GM23338 (cell line): ENCODE measurements around the gene LPP. TPM values are rescaled to one million over a fixed set of nuclear protein-coding genes. Genes with fewer than 3 reads are reported as not detected.

Experiments
- ATAC-seq: fragments of 200-7000 bp; cut with Tn5 transposase; 3 replicates; pipeline ENCODE4 v1.9.1; 2020
- DNase-seq: peaks from one replicate; pipeline ENCODE4 v3.0.0-alpha.2; 2015; ENCODE audit warnings: low spot score
- H2AFZ ChIP-seq: fragments of 200-600 bp; sonication (generic); 2 replicates; pipeline ENCODE4 v1.8.0; 2016; ENCODE audit warnings: antibody characterized with exemption, mild to moderate bottlenecking, moderate library complexity
- H3F3A ChIP-seq: fragments of 200-600 bp; sonication (generic); replicated peaks from 2 replicates; pipeline ENCODE4 v1.8.0; 2017; ENCODE audit warnings: antibody characterized with exemption, mixed run types, low read depth
- H3K27ac ChIP-seq: fragments of 200-600 bp; sonication (generic); 2 replicates; pipeline ENCODE4 v1.6.1; 2016; ENCODE audit warnings: low read depth
- H3K27me3 ChIP-seq: fragments of 200-600 bp; sonication (generic); 2 replicates; pipeline ENCODE4 v1.8.0; 2016; ENCODE audit warnings: mild to moderate bottlenecking, mixed run types, moderate library complexity; ENCODE audit not compliant: insufficient read depth
- H3K36me3 ChIP-seq: fragments of 200-600 bp; sonication (generic); 2 replicates; pipeline ENCODE4 v1.8.0; 2016; ENCODE audit warnings: mild to moderate bottlenecking; ENCODE audit not compliant: insufficient read depth
- H3K4me1 ChIP-seq: fragments of 200-600 bp; sonication (generic); 2 replicates; pipeline ENCODE4 v1.8.0; 2016; ENCODE audit warnings: mild to moderate bottlenecking, moderate library complexity; ENCODE audit not compliant: insufficient read depth
- H3K4me2 ChIP-seq: fragments of 200-600 bp; sonication (generic); 2 replicates; pipeline ENCODE4 v1.7.1; 2017; ENCODE audit warnings: mixed run types
- H3K4me3 ChIP-seq: fragments of 200-600 bp; sonication (generic); 2 replicates; pipeline ENCODE4 v1.6.1; 2016; ENCODE audit warnings: mixed run types
- H3K79me2 ChIP-seq: fragments of 200-600 bp; sonication (generic); replicated peaks from 2 replicates; pipeline ENCODE4 v1.8.0; 2017; ENCODE audit warnings: mild to moderate bottlenecking; ENCODE audit not compliant: insufficient read depth
- H3K9me2 ChIP-seq: fragments of 200-600 bp; sonication (generic); 2 replicates; pipeline ENCODE4 v1.8.0; 2017; ENCODE audit not compliant: insufficient read depth
- H4K20me1 ChIP-seq: fragments of 200-600 bp; sonication (generic); replicated peaks from 2 replicates; pipeline ENCODE4 v1.8.0; 2017; ENCODE audit warnings: mild to moderate bottlenecking; ENCODE audit not compliant: insufficient read depth
- H3K27ac Mint-ChIP-seq: 2 replicates; pipeline ENCODE4 v1.8.0; 2020; ENCODE audit warnings: inconsistent platforms, mild to moderate bottlenecking, moderate library complexity, mixed read lengths
- H3K27me3 Mint-ChIP-seq: 3 replicates; pipeline ENCODE4 v1.8.0; 2022; ENCODE audit warnings: low read depth, mild to moderate bottlenecking, moderate library complexity, mixed read lengths, inconsistent platforms; ENCODE audit not compliant: insufficient read depth, poor library complexity
- H3K36me3 Mint-ChIP-seq: 3 replicates; pipeline ENCODE4 v1.8.0; 2021; ENCODE audit warnings: low read depth, mild to moderate bottlenecking, inconsistent platforms, moderate library complexity, mixed read lengths
- H3K4me1 Mint-ChIP-seq: 3 replicates; pipeline ENCODE4 v1.8.0; 2020; ENCODE audit warnings: mild to moderate bottlenecking, inconsistent platforms, mixed read lengths
- H3K4me3 Mint-ChIP-seq: 3 replicates; pipeline ENCODE4 v1.8.0; 2021; ENCODE audit warnings: moderate library complexity, mild to moderate bottlenecking, inconsistent platforms, mixed read lengths
- H3K9me3 Mint-ChIP-seq: 3 replicates; pipeline ENCODE4 v1.8.0; 2020; ENCODE audit warnings: moderate library complexity, mild to moderate bottlenecking, inconsistent platforms, mixed read lengths
- CREB1 ChIP-seq: fragments of 250-450 bp; sonication (Bioruptor Pico); IDR thresholded peaks from 2 replicates; pipeline ENCODE4 v1.5.0; 2020; ENCODE audit warnings: low read depth, mild to moderate bottlenecking, moderate library complexity
- CTCF ChIP-seq, 2 experiments: fragments of 200-600 bp in 1 of 2; sonication (generic) in 1 of 2; conservative IDR thresholded peaks; 2 replicates each; pipeline versions ENCODE4 v1.5.1 to v1.6.1; 2016 to 2017; ENCODE audit warnings: antibody characterized with exemption in 2 of 2, low read depth in 2 of 2, mild to moderate bottlenecking in 2 of 2, moderate library complexity in 1 of 2
- EZH2 ChIP-seq: fragments of 200-600 bp; sonication (generic); IDR thresholded peaks from one replicate; pipeline ENCODE4 v1.8.0; 2017; ENCODE audit warnings: antibody characterized with exemption, mild to moderate bottlenecking, low read depth; ENCODE audit not compliant: unreplicated experiment
- EZH2phosphoT487 ChIP-seq: fragments of 200-600 bp; sonication (generic); IDR thresholded peaks from one replicate; pipeline ENCODE4 v1.8.1; 2018; ENCODE audit warnings: antibody characterized with exemption; ENCODE audit not compliant: unreplicated experiment
- NANOG ChIP-seq: IDR thresholded peaks from 2 replicates; pipeline ENCODE4 v1.6.1; 2016; ENCODE audit warnings: antibody characterized with exemption, borderline replicate concordance
- REST ChIP-seq: IDR thresholded peaks from one replicate; pipeline ENCODE4 v1.6.1; 2018; ENCODE audit warnings: antibody characterized with exemption; ENCODE audit not compliant: unreplicated experiment
- STAT1 ChIP-seq: IDR thresholded peaks from one replicate; pipeline ENCODE4 v1.6.1; 2016; ENCODE audit warnings: antibody characterized with exemption; ENCODE audit not compliant: unreplicated experiment
- ZNF331 ChIP-seq: fragments of 250-450 bp; sonication (Bioruptor Pico); IDR thresholded peaks from 2 replicates; pipeline ENCODE4 v1.5.0; 2020; ENCODE audit warnings: low read depth, mild to moderate bottlenecking, moderate library complexity
- polyA plus RNA-seq: library from polyadenylated mRNA; unstranded; fragments of >200 nt; fragmentation: Nextera tagmentation; extraction: Ambion mirVana; gene quantifications from 2 replicates; pipeline ENCODE4 v1.2.1, GENCODE V29; 2016
- total RNA-seq: library from RNA; depleted of rRNA; stranded (reverse); fragments of >200 nt; shearing (Covaris generic); gene quantifications from 2 replicates; pipeline ENCODE4 v1.2.3, GENCODE V29; 2014

The LPP gene
- total and polyA plus RNA-seq, 2 experiments from 2014 or later: 23.0 to 35.2 TPM

- ATAC-seq (no peak), DNase-seq (no peak)
- no peaks in the 10 kb centered on the region for H3K36me3 ChIP-seq
- H3K4me1 ChIP-seq: no peaks in the 10 kb centered on the region
- no peaks in the 10 kb centered on the region for H3K36me3 Mint-ChIP-seq
- no peak for TF ChIP-seq NANOG
- H3K79me2 ChIP-seq: no peaks in the 10 kb centered on the region
- no peak overlapping the region for H3K4me2 ChIP-seq
- H2AFZ ChIP-seq: no peak overlapping the region
- H3K27ac ChIP-seq: no peak overlapping the region
- H3K27me3 Mint-ChIP-seq: peaks cover 3% of the 10 kb centered on the region
- H3K27me3 ChIP-seq: no peaks in the 10 kb centered on the region
- no peak overlapping the region for H3K27ac Mint-ChIP-seq
- no peaks in the 10 kb centered on the region for H3F3A ChIP-seq
- no peak overlapping the region for H3K4me3 Mint-ChIP-seq
- no peaks in the 10 kb centered on the region for H3K9me2 ChIP-seq
- no peak overlapping the region for H3K4me3 ChIP-seq
- no peaks in the 10 kb centered on the region for H3K9me3 Mint-ChIP-seq
- H4K20me1 ChIP-seq: no peaks in the 10 kb centered on the region
- H3K4me1 Mint-ChIP-seq: peaks cover 9% of the 10 kb centered on the region
Measured at GRCh38 chr3:188686324-188686723, 532.4 kb downstream of the LPP start.

- Histone ChIP-seq H3K27me3 (no peaks in the 10 kb centered on the region), H3K27ac (no peak overlapping the region), H2AFZ (no peak overlapping the region), H3K4me1 (no peaks in the 10 kb centered on the region), H3K4me2 (no peak overlapping the region), H3K36me3 (no peaks in the 10 kb centered on the region), H3F3A (no peaks in the 10 kb centered on the region), H4K20me1 (no peaks in the 10 kb centered on the region), H3K9me2 (no peaks in the 10 kb centered on the region), H3K4me3 (no peak overlapping the region), H3K79me2 (no peaks in the 10 kb centered on the region)
- Mint-ChIP-seq H3K36me3 (no peaks in the 10 kb centered on the region), H3K27ac (no peak overlapping the region), H3K4me3 (no peak overlapping the region), H3K9me3 (no peaks in the 10 kb centered on the region), H3K4me1 (peaks cover 14% of the 10 kb centered on the region), H3K27me3 (peaks cover 3% of the 10 kb centered on the region)
- ATAC-seq (peak; percentile 73), DNase-seq (peak; percentile 50)
- TF ChIP-seq CTCF (conservative IDR thresholded peaks at IDR 0.05; ENCODE audit: low read depth in 2 of 2) (peak; percentile 43 to 57), EZH2 (no peak)
Measured at GRCh38 chr3:188687389-188687788, 533.4 kb downstream of the LPP start.

- peaks cover 15% of the 10 kb centered on the region for H3K4me1 Mint-ChIP-seq
- Histone ChIP-seq H3K27me3 (no peaks in the 10 kb centered on the region), H3K4me1 (no peaks in the 10 kb centered on the region), H3K36me3 (no peaks in the 10 kb centered on the region), H3K4me2 (no peak overlapping the region), H3K4me3 (no peak overlapping the region), H3K9me2 (no peaks in the 10 kb centered on the region), H3F3A (no peaks in the 10 kb centered on the region), H3K79me2 (no peaks in the 10 kb centered on the region), H2AFZ (no peak overlapping the region), H4K20me1 (no peaks in the 10 kb centered on the region), H3K27ac (no peak overlapping the region)
- H3K9me3 Mint-ChIP-seq: no peaks in the 10 kb centered on the region
- no peak overlapping the region for H3K4me3 Mint-ChIP-seq
- peaks cover 3% of the 10 kb centered on the region for H3K27me3 Mint-ChIP-seq
- no peaks in the 10 kb centered on the region for H3K36me3 Mint-ChIP-seq
- ATAC-seq (no peak), DNase-seq (no peak)
- H3K27ac Mint-ChIP-seq: no peak overlapping the region
- no peak for TF ChIP-seq CREB1 (CRISPR knock-in tag)
- TF ChIP-seq ZNF331 (CRISPR knock-in tag): no peak
- TF ChIP-seq CTCF (conservative IDR thresholded peaks at IDR 0.05; ENCODE audit: low read depth in 2 of 2): no peak
- no peak for TF ChIP-seq REST
- TF ChIP-seq STAT1: no peak
- no peak for TF ChIP-seq EZH2phosphoT487
Measured at GRCh38 chr3:188689101-188689574, 535.2 kb downstream of the LPP start.
